ENCODE results near the gene CIART.

The CIART gene

DNA sequence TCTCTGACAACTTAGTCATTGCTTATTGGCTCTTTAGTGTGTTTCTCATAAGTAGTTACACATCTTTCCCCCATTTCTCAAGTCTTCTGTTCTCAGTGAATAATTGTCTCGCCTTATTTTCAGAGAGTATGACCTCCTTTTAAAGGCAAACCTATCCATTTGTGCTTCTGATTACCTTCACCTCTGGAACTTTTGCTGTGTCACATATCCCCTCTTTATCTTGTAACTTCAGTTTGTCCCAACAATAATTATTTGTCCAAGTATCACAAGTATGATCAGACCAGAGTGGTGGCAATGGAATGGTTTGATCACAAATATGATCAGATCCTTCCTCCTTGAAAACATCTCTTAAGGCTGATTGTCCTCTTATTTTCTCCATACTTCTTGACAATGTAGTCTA, 6.0 kb downstream of the CIART start:
- DNase-seq (ENCODE audit: low read depth), result no peak
- TF ChIP-seq, protein P1, sequence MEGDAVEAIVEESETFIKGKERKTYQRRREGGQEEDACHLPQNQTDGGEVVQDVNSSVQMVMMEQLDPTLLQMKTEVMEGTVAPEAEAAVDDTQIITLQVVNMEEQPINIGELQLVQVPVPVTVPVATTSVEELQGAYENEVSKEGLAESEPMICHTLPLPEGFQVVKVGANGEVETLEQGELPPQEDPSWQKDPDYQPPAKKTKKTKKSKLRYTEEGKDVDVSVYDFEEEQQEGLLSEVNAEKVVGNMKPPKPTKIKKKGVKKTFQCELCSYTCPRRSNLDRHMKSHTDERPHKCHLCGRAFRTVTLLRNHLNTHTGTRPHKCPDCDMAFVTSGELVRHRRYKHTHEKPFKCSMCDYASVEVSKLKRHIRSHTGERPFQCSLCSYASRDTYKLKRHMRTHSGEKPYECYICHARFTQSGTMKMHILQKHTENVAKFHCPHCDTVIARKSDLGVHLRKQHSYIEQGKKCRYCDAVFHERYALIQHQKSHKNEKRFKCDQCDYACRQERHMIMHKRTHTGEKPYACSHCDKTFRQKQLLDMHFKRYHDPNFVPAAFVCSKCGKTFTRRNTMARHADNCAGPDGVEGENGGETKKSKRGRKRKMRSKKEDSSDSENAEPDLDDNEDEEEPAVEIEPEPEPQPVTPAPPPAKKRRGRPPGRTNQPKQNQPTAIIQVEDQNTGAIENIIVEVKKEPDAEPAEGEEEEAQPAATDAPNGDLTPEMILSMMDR (IDR thresholded peaks at IDR 0.05; ENCODE audit: insufficient read depth, low read depth, low read length, missing control alignments), result no peak
- H3K4me3 ChIP-seq (ENCODE audit: low read depth, low read length), result no peak overlapping the region

DNA sequence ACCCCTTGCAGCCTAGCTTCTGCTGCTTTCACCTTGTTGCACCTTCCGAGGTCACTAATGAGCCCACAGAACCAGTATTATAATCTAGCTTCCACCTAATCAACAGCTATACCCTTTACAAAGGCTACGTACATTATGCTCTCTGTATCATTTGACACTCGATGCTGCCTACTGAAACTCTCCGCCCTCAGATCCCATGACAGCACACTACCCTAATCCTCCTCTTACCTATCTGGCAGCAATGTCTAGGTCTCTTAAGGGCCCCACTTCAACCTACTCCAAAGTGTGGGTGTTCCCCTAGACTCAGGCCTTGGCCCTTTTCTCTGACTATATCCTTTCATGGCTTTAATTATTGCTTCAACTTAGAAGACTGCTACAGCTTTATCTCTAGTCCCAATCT, 6.5 kb downstream of the CIART start:
- no peak overlapping the region for H3K4me3 ChIP-seq (ENCODE audit: low read depth, low read length)
- DNase-seq (ENCODE audit: low read depth), result no peak
- TF ChIP-seq, protein P1 (IDR thresholded peaks at IDR 0.05; ENCODE audit: insufficient read depth, low read depth, low read length, missing control alignments), result no peak

DNA sequence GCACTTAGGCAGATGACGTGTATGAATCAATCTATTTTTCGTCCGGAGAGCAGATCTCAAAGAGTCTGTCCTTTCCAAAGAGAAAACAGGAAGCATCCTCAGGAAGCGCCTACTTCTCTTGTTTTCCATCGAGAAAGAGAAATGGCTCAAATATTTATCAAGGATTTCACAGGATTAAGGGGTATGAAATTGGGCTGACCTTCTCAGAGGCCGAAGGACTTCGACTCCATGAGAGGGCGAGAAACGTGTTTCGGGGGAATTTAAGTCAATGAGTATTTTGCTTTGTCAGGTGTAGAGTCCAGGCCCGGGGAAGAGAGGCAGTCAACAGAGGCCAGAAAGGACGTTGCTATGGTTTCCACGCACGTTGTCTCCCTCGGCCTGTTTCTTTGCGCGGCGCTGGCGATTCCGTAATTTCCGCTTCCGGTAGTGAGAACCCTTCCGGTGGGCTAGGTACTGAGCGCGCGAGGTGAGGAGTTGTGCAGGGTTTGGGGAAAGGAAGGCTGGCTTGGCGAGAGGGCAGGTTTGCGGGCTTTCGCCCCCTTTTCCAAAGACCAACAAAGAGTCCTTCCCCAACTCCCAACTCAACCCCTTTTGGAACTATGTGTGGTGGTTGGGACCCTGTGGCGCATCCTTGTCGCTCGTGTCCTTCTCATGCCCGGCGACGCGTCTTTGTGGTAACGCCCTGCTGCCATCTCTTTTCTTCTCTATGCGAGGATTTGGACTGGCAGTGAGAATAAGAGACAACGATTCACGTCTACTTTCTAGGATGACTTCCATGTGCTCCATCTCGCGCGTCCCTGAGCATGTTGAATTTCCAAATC, 11.3 kb downstream of the CIART start, which contains the start of gene MRPS21:
Gene MRPS21, plus strand, starts transcription at position 429 of the 821 bp plus-strand sequence. CDS start 506 bp downstream, outside the sequence.
- TF ChIP-seq, protein P1 (IDR thresholded peaks at IDR 0.05; ENCODE audit: insufficient read depth, low read depth, low read length, missing control alignments), result no peak
- DNase-seq (ENCODE audit: low read depth), result peak; percentile 93
- peak within 1 kb of the TSS; percentile 80 for H3K4me3 ChIP-seq (ENCODE audit: low read depth, low read length)

GRCh38 chr1:150295476-150295875, 13.1 kb downstream of the CIART start:
- TF ChIP-seq, protein P1 (IDR thresholded peaks at IDR 0.05; ENCODE audit: insufficient read depth, low read depth, low read length, missing control alignments), result no peak
- H3K4me3 ChIP-seq (ENCODE audit: low read depth, low read length), result no peak overlapping the region
- no peak for DNase-seq (ENCODE audit: low read depth)

DNA sequence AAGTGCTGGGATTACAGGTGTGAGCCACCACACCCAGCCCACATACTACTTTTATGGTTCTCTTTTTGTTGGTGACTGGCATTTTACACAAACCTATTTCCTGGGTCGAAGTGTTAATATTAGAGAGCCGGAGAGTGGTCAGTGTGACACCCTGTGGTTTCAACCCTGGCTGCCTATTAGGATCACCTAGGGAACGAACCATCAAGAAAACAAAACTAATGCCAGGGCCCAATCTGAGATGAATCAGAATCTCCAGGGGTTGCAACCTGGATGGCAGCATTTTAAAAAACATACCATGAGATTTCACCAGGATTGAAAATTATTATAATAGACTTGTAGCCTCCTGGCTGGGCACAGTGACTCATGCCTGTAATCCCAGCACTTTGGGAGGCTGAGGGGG, 17.4 kb downstream of the CIART start:
- no peak for DNase-seq (ENCODE audit: low read depth)
- H3K4me3 ChIP-seq (ENCODE audit: low read depth, low read length), result no peak overlapping the region
- TF ChIP-seq, protein P1 (IDR thresholded peaks at IDR 0.05; ENCODE audit: insufficient read depth, low read depth, low read length, missing control alignments), result no peak

DNA sequence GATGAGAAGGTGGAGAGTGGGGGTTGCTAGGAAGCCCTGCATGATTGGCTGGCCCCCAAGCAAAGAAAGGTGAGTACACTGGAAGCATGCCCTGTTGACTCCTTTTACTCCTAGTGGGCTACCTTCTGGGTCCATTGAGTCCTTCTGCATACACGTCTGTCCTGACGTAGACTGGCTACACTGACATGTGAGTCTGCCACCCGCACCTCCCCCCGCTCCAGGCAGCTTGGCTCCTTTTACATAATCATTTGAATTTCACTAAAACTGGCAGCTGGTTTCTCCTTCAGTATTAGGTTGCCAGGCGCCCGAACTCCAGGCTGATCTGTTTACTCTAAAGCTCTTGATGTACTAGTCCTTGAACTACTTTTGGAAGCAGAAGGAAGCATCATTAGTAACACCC, 20.0 kb downstream of the CIART start:
- TF ChIP-seq, protein P1 (IDR thresholded peaks at IDR 0.05; ENCODE audit: insufficient read depth, low read depth, low read length, missing control alignments), result no peak
- H3K4me3 ChIP-seq (ENCODE audit: low read depth, low read length), result no peak overlapping the region
- DNase-seq (ENCODE audit: low read depth), result no peak
